A549 (cell line): ENCODE data around the gene EID1. TPM values are rescaled to one million over a fixed set of nuclear protein-coding genes. Genes with fewer than 3 reads are reported as not detected.
A peak's percentile ranks its signal among the peaks of the same experiment; 100 is the strongest.

Source experiments
- ATAC-seq, 2 experiments: fragments of 200-7000 bp in 1 of 2; fragments of >200 bp in 1 of 2; cut with Nextera tagmentation in 1 of 2; cut with Tn5 transposase in 1 of 2; 3 replicates each; pipeline versions ENCODE4 v1.8.0 to v1.9.1; 2018 to 2020; ENCODE audit warnings: mild to moderate bottlenecking in 1 of 2, moderate library complexity in 1 of 2
- CTCF ChIA-PET: fragments of 300-600 bp; sonication (Branson Sonifier 250); formaldehyde crosslinking; extraction: SDS; loops from one replicate; lab custom pipeline; 2021; ENCODE audit warnings: antibody characterized with exemption, inconsistent platforms; lab: Yijun Ruan, JAX
- POLR2A ChIA-PET: fragments of 350-600 bp; formaldehyde crosslinking; extraction: SDS; loops from one replicate; lab custom pipeline; 2021; ENCODE audit warnings: antibody characterized with exemption, inconsistent platforms; lab: Yijun Ruan, JAX
- DNase-seq, 2 experiments: peaks; one replicate each; pipeline versions ENCODE4 v3.0.0 to v3.0.0-alpha.2; 2011 to 2016; ENCODE audit warnings: low read depth in 1 of 2, low spot score in 1 of 2
- FAIRE-seq: peaks from 2 replicates; lab custom pipeline; 2011; peaks lifted over from hg19 to GRCh38; lab: Jason Lieb, UNC
- H3K27ac ChIP-seq, 2 experiments: fragments of >200 bp; sonication (Bioruptor Twin); formaldehyde crosslinking; 3 replicates each; pipeline ENCODE4 v1.5.1; 2016 to 2017
- H3K4me1 ChIP-seq: fragments of >200 bp; sonication (Bioruptor Twin); formaldehyde crosslinking; 3 replicates; pipeline ENCODE4 v1.6.1; 2016
- H3K4me2 ChIP-seq: fragments of >200 bp; sonication (Bioruptor Twin); formaldehyde crosslinking; 3 replicates; pipeline ENCODE4 v1.6.1; 2016
- H3K4me3 ChIP-seq: fragments of >200 bp; sonication (Bioruptor Twin); formaldehyde crosslinking; 3 replicates; pipeline ENCODE4 v1.5.1; 2016
- H3K9me3 ChIP-seq: fragments of >200 bp; sonication (Bioruptor Twin); formaldehyde crosslinking; 3 replicates; pipeline ENCODE4 v1.6.1; 2016
- BHLHE40 ChIP-seq: IDR thresholded peaks from 2 replicates; pipeline ENCODE4 v1.6.1; 2012; ENCODE audit warnings: low read depth, low read length, inconsistent platforms
- CBX2 ChIP-seq: fragments of 200-600 bp; sonication (generic); IDR thresholded peaks from 2 replicates; pipeline ENCODE4 v1.6.1; 2016; ENCODE audit warnings: low read depth, mild to moderate bottlenecking, borderline replicate concordance
- CEBPB ChIP-seq, 2 experiments: fragments of >200 bp in 1 of 2; sonication (Bioruptor Twin) in 1 of 2; formaldehyde crosslinking in 1 of 2; IDR thresholded peaks; 2 replicates each; pipeline ENCODE4 v1.6.1; 2012 to 2016
- CHD4 ChIP-seq: fragments of 200-600 bp; sonication (generic); IDR thresholded peaks from 2 replicates; pipeline ENCODE4 v1.6.1; 2016; ENCODE audit warnings: antibody characterized with exemption, mild to moderate bottlenecking, borderline replicate concordance
- CTCF ChIP-seq: fragments of >200 bp; sonication (Bioruptor Twin); formaldehyde crosslinking; IDR thresholded peaks from 3 replicates; pipeline ENCODE4 v1.5.1; 2016
- EHF ChIP-seq: fragments of 250-450 bp; sonication (Bioruptor Pico); IDR thresholded peaks from 2 replicates; pipeline ENCODE4 v1.5.0; 2020; ENCODE audit warnings: mild to moderate bottlenecking
- EP300 ChIP-seq, 2 experiments: fragments of >200 bp; sonication (Bioruptor Twin); formaldehyde crosslinking; IDR thresholded peaks; 2 replicates in 1 of 2; 3 replicates in 1 of 2; pipeline ENCODE4 v1.6.1; 2016 to 2017
- ESRRA ChIP-seq: fragments of 150-350 bp; IDR thresholded peaks from 2 replicates; pipeline ENCODE4 v1.6.1; 2014; ENCODE audit warnings: mild to moderate bottlenecking, low read length, borderline replicate concordance
- FOSB ChIP-seq: fragments of 250-450 bp; sonication (Bioruptor Pico); IDR thresholded peaks from 2 replicates; pipeline ENCODE4 v1.5.0; 2020; ENCODE audit warnings: mild to moderate bottlenecking, moderate library complexity
- HOXB13 ChIP-seq: fragments of 250-450 bp; sonication (Bioruptor Pico); IDR thresholded peaks from 2 replicates; pipeline ENCODE4 v1.5.0; 2020; ENCODE audit warnings: low read depth, mild to moderate bottlenecking, moderate library complexity
- HOXB5 ChIP-seq: fragments of 250-450 bp; sonication (Bioruptor Pico); IDR thresholded peaks from 2 replicates; pipeline ENCODE4 v1.5.0; 2020; ENCODE audit warnings: mild to moderate bottlenecking, moderate library complexity
- JUN ChIP-seq, 2 experiments: fragments of >200 bp; sonication (Bioruptor Twin); formaldehyde crosslinking; IDR thresholded peaks; 2 replicates in 1 of 2; 3 replicates in 1 of 2; pipeline ENCODE4 v1.6.1; 2016 to 2017
- KDM1A ChIP-seq: fragments of 200-600 bp; sonication (generic); IDR thresholded peaks from 2 replicates; pipeline ENCODE4 v1.6.1; 2016; ENCODE audit warnings: low read depth, mild to moderate bottlenecking
- MYC ChIP-seq: IDR thresholded peaks from 2 replicates; pipeline ENCODE4 v1.6.1; 2012; ENCODE audit warnings: mild to moderate bottlenecking, inconsistent platforms, low read length, improper control_type of control experiment, borderline replicate concordance
- NPAS2 ChIP-seq: fragments of 250-450 bp; sonication (Bioruptor Pico); IDR thresholded peaks from 2 replicates; pipeline ENCODE4 v1.8.0; 2022; ENCODE audit warnings: mild to moderate bottlenecking, moderate library complexity, borderline replicate concordance
- NR3C1 ChIP-seq: fragments of >200 bp; sonication (Bioruptor Twin); formaldehyde crosslinking; IDR thresholded peaks from 3 replicates; pipeline ENCODE4 v1.6.1; 2017
- PHF8 ChIP-seq: fragments of 200-600 bp; sonication (generic); IDR thresholded peaks from 2 replicates; pipeline ENCODE4 v1.6.1; 2016; ENCODE audit warnings: low read depth, mild to moderate bottlenecking, antibody characterized with exemption, moderate library complexity, borderline replicate concordance
- POLR2A ChIP-seq: IDR thresholded peaks from 2 replicates; pipeline ENCODE4 v1.6.1; 2012; ENCODE audit warnings: mild to moderate bottlenecking, low read length
- RAD21 ChIP-seq, 2 experiments: fragments of >200 bp in 1 of 2; sonication (Bioruptor Twin) in 1 of 2; formaldehyde crosslinking in 1 of 2; IDR thresholded peaks in 1 of 2; conservative IDR thresholded peaks in 1 of 2; 2 replicates in 1 of 2; 3 replicates in 1 of 2; pipeline ENCODE4 v1.6.1; 2012 to 2018; ENCODE audit warnings: inconsistent platforms in 1 of 2
- RCOR1 ChIP-seq: fragments of 150-350 bp; IDR thresholded peaks from 2 replicates; pipeline ENCODE4 v1.6.1; 2014; ENCODE audit warnings: antibody characterized with exemption, low read length, low read depth
- RFX5 ChIP-seq: fragments of 450-650 bp; IDR thresholded peaks from 2 replicates; pipeline ENCODE4 v1.7.1; 2014; ENCODE audit warnings: antibody characterized with exemption, mild to moderate bottlenecking, moderate library complexity
- SREBF2 ChIP-seq: fragments of 450-650 bp; IDR thresholded peaks from 2 replicates; pipeline ENCODE4 v1.6.1; 2014; ENCODE audit warnings: mild to moderate bottlenecking, moderate library complexity
- USF2 ChIP-seq: fragments of 450-650 bp; IDR thresholded peaks from 2 replicates; pipeline ENCODE4 v1.6.1; 2014; ENCODE audit warnings: antibody characterized with exemption
- ZC3H11A ChIP-seq: fragments of 450-650 bp; IDR thresholded peaks from 2 replicates; pipeline ENCODE4 v1.6.1; 2014; ENCODE audit warnings: antibody characterized with exemption, mild to moderate bottlenecking
- ZNF302 ChIP-seq: fragments of 250-450 bp; sonication (Bioruptor Pico); IDR thresholded peaks from 2 replicates; pipeline ENCODE4 v1.9.0; 2021; ENCODE audit warnings: inconsistent platforms, mild to moderate bottlenecking, moderate library complexity
- ZSCAN20 ChIP-seq: fragments of 250-450 bp; sonication (Bioruptor Pico); IDR thresholded peaks from 2 replicates; pipeline ENCODE4 v1.8.0; 2022; ENCODE audit warnings: mild to moderate bottlenecking, moderate library complexity
- WGBS: methylation state at CpG from one replicate; pipeline ENCODE4 v1.1.6; 2017; ENCODE audit errors: missing lambda C conversion rate; 5-methylcytosine and 5-hydroxymethylcytosine counted together
- polyA plus RNA-seq, 4 experiments: library from polyadenylated mRNA; depleted of rRNA in 3 of 4; stranded (reverse); fragments of >200 nt; fragmentation: RNase III in 1 of 4; extraction: RNeasy Plus Mini Kit Qiagen cat#74134 plus additional on column Dnase treatment in 1 of 4; gene quantifications; 2 replicates in 3 of 4; 3 replicates in 1 of 4; pipeline ENCODE4 v1.2.3, GENCODE V29; 2011 to 2017

The EID1 gene
- polyA plus RNA-seq, 2 of the 4 experiments (the other 2 are of a cell fraction) = 125 to 182 TPM

DNA sequence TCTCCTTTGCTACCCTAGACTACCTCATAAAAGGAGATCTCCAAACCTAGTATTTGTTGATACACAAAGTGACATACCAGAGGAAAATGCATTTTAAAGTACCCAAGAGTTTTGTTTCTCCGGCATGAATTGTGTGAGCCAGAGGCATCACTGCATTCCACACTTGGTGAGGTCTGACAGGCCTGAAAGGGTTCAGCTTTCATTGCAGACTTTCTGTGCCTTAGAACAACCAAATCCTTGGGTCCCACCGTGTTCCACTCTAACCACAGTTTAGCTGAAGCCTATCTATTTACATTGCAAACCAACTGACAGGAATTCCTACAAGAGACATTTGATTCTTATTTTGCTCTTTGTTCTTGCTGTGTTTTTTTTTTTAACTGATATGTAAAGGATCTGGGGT lies 21.0 kb upstream of the EID1 start:
- CTCF ChIA-PET = interaction anchor here (0.7 to 11.2 kb wide), 6 partner anchors 11 to 1459 kb away, joined by 3 to 144 read pairs (median 4); partner anchors contain the start of gene SHC4

DNA sequence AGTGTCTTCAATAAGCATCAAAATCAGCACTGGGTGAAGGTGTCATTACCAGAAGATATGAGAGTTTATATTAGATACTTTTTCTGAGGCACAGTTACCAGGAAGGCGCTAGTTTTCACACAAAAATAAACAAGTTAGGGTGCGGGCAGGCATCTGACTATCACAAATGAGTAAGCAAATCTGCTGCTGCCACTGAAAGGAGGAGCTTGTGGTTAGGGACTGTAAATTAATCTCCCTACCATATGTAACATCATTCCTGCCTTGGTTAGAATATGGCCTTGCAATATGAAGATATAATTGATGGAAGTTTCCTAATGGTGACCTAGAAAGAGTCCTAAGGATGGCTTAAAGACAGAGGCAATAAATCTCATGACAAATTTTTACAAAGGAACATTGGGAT lies 19.5 kb upstream of the EID1 start:
- Histone ChIP-seq H3K9me3 (no peaks in the 10 kb centered on the region), H3K4me3 (no peak overlapping the region), H3K4me2 (0 out of 3 replicates have a peak overlapping the region, but pooled peaks have one; percentile 18), H3K4me1 (peaks cover 4% of the 10 kb centered on the region; the same call in 1 of the 3 replicates), H3K27ac (no peak overlapping the region; a peak in 1 of 6 replicates)
- DNase-seq (peak in 1 of 2 experiments; percentile 9), FAIRE-seq (no peak), ATAC-seq (no peak)
- TF ChIP-seq RAD21 (conservative IDR thresholded peaks at IDR 0.05 in 1 of 2, IDR thresholded peaks at IDR 0.05 in 1 of 2) (no peak), BHLHE40 (no peak), CEBPB (IDR thresholded peaks at IDR 0.05) (no peak)
- ChIA-PET CTCF (interaction anchor here (1.0 to 11.2 kb wide), 5 partner anchors 57 to 1146 kb away, joined by 3 to 144 read pairs (median 3); partner anchors contain the start of gene SHC4), POLR2A (no interaction called here)
- WGBS = 26% methylated on average over 2 of the region's 2 CpGs

More for the DNA sequence above, 21.0 kb upstream of the EID1 start:
- no peak overlapping the region for H3K27ac ChIP-seq
- FAIRE-seq (no peak), ATAC-seq (no peak), DNase-seq (no peak)
- 68% methylated on average over 2 of the region's 2 CpGs for WGBS
- peaks cover 4% of the 10 kb centered on the region; the same call in 1 of the 3 replicates for H3K4me1 ChIP-seq
- no peak overlapping the region for H3K4me2 ChIP-seq
- no peak overlapping the region for H3K4me3 ChIP-seq
- H3K9me3 ChIP-seq = no peaks in the 10 kb centered on the region
- POLR2A ChIA-PET = interaction anchor here (0.7 kb wide), 1 partner anchor 453 kb away, joined by 3 read pairs; no protein-coding TSS in a partner anchor
- TF ChIP-seq USF2 (no peak), SREBF2 (no peak), KDM1A (no peak), EP300 (IDR thresholded peaks at IDR 0.05) (no peak)

DNA sequence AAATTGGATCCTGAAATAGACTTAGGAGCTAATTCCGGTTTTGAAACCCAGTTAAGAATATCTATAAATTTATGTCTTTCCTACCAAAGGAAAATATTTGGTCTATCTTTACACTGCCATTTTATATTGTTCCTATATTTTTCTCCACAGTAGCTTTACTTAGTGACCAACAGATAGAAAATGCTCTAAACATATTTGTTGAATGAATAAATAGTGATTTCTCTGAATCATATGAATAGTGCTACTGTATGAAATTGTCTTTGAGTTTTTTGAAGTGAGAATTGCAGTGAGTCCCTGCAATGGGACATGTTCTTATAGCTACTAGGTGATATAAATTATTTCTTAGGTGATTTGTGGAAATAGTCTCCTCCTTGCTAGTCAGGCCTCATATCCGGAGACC lies 18.5 kb upstream of the EID1 start:
- CTCF ChIA-PET = interaction anchor here (0.9 to 11.2 kb wide), 7 partner anchors 58 to 1144 kb away, joined by 3 to 144 read pairs (median 3); partner anchors contain the start of gene SHC4
- no peak for ATAC-seq
- no peak overlapping the region for H3K4me3 ChIP-seq
- POLR2A ChIA-PET = no interaction called here
- H3K4me2 ChIP-seq = no peak overlapping the region
- peaks cover 4% of the 10 kb centered on the region; the same call in 1 of the 3 replicates for H3K4me1 ChIP-seq
- 79% methylated on average over 2 of the region's 2 CpGs for WGBS
- FAIRE-seq = no peak
- no peak overlapping the region for H3K27ac ChIP-seq
- DNase-seq = no peak
- TF ChIP-seq ZSCAN20 (CRISPR knock-in tag) (no peak), RFX5 (no peak), NR3C1 (no peak), POLR2A (no peak), RCOR1 (no peak), MYC (no peak), PHF8 (no peak), EHF (CRISPR knock-in tag) (no peak), CHD4 (no peak)
- H3K9me3 ChIP-seq = no peaks in the 10 kb centered on the region

DNA sequence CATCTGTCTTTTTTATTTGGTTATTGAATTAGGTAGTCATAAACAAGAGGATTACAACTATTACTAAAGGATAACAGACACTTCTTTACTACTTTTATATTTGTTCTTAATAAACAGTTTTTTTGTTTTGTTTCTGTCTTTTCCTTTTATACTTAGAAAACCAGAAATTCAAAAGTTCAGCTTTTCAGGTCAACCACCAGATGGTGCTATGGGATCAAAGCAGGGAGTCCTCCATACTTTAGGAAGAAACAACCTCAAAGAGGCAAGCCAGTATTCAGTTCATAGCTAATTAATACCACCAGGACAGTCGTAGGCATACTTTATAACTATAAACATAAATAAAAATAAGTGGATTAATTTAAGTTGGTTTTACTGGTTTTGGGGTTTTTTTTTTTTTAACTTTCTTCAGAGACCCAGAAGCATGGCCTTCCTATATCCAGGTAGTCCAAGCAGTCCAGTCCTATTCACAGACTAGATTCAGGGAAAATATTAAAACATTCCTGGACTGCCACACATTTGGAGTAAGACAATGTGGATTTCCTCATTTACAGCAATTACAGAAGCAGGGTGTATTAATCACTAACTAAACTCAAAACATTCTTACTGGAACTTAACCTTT lies 16.0 kb upstream of the EID1 start:
- no peak overlapping the region for H3K27ac ChIP-seq
- POLR2A ChIA-PET = interaction anchor here (0.7 to 1.4 kb wide), 3 partner anchors 102 to 308 kb away, joined by 3 read pairs; partner anchors contain the start of genes GALK2 and SHC4
- TF ChIP-seq JUN (IDR thresholded peaks at IDR 0.05) (no peak), NPAS2 (CRISPR knock-in tag) (no peak), CBX2 (no peak), BHLHE40 (no peak), ZNF302 (CRISPR knock-in tag) (no peak), ESRRA (no peak), HOXB5 (no peak), CTCF (peak; percentile 78), NR3C1 (no peak), HOXB13 (CRISPR knock-in tag) (no peak), FOSB (CRISPR knock-in tag) (no peak), ZC3H11A (no peak), RAD21 (conservative IDR thresholded peaks at IDR 0.05 in 1 of 2, IDR thresholded peaks at IDR 0.05 in 1 of 2) (peak; percentile 91 to 92)

More for the DNA sequence above, 16.0 kb upstream of the EID1 start:
- WGBS = 0% methylated on average over 1 of the region's 1 CpG
- CTCF ChIA-PET = interaction anchor here (0.6 to 11.2 kb wide), 54 partner anchors 8 to 1330 kb away, joined by 3 to 144 read pairs (median 4); partner anchors contain the start of genes EID1, SECISBP2L and SHC4
- ATAC-seq (peak; percentile 73 to 84; a peak in 4 of 6 replicates), DNase-seq (peak; percentile 10 to 68), FAIRE-seq (no peak)
- Histone ChIP-seq H3K9me3 (no peaks in the 10 kb centered on the region), H3K4me2 (no peak overlapping the region), H3K4me1 (peaks cover 15% of the 10 kb centered on the region; the same call in 2 of the 3 replicates), H3K4me3 (no peak overlapping the region)
